LNCAP (cell line): ENCODE data around the gene UNG.

Source experiments
- TF ChIP-seq, protein P1 (sequence below): fragments of 450-650 bp; IDR thresholded peaks from 2 replicates; pipeline ENCODE4 v1.5.1; 2017; ENCODE audit warnings: mild to moderate bottlenecking

The UNG gene

DNA sequence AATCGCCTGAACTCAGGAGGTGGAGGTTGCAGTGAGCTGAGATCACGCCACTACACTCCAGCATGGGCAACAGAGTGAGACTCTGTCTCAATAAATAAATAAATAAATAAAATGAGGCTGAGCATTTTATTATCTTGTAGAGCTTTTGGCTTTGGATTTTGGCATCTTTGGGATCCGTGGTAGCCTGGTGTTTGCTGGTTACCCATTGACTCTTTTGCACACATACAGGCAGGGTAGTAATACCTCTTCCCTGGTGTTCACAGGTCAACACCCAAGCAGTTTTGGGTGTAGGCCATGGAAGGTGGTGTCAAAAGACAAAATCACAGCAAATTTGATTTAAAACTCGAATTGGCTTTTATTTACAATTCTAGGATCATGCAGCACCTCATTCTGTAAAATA, 46.8 kb downstream of the UNG start:
- TF ChIP-seq, protein P1, sequence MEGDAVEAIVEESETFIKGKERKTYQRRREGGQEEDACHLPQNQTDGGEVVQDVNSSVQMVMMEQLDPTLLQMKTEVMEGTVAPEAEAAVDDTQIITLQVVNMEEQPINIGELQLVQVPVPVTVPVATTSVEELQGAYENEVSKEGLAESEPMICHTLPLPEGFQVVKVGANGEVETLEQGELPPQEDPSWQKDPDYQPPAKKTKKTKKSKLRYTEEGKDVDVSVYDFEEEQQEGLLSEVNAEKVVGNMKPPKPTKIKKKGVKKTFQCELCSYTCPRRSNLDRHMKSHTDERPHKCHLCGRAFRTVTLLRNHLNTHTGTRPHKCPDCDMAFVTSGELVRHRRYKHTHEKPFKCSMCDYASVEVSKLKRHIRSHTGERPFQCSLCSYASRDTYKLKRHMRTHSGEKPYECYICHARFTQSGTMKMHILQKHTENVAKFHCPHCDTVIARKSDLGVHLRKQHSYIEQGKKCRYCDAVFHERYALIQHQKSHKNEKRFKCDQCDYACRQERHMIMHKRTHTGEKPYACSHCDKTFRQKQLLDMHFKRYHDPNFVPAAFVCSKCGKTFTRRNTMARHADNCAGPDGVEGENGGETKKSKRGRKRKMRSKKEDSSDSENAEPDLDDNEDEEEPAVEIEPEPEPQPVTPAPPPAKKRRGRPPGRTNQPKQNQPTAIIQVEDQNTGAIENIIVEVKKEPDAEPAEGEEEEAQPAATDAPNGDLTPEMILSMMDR = no peak

DNA sequence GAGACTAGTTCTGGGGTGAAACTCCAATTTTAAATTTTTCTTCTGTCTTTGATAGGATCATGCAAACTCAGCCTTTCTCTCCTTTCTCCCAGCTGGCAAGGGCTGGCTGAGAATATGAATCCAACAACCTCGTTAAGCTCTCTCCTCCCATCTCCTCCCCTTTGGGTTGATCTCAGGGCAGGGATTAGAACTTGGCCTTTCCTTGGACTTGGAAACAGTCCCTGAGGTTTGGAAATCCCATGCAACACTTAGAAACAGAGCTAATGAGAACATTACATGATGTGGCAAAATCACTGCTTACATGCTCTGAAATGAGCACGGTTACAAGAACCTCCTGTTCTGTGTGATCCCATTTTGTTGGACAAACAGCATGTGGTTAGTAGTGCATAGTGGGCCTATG, 50.6 kb downstream of the UNG start:
- TF ChIP-seq, protein P1 = no peak

DNA sequence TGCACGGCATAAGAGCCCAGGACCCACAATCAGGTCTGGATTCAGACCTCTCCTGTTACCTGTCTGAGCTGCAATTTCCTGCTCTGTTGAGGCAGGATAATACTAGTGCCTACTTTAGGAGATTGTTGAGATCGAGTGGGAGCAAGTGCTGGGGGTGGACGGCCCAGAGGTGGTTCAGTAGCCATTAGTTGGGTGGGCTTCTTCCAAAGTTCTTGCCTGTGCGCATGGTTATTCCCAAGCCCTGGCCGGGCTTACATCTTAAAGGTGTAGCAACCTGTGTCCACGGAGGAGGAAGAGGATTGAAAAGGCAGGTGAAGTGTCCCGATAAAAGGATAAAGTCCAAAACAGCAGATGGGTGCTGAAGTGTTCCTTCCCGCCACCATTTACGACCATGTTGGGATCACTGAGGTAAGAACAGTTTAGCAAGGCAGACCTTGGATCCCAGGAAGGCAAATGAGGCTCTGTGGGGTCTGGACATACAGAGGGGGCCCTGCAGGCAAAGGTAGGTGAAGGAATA, 52.8 kb downstream of the UNG start:
- TF ChIP-seq, protein P1 = no peak

DNA sequence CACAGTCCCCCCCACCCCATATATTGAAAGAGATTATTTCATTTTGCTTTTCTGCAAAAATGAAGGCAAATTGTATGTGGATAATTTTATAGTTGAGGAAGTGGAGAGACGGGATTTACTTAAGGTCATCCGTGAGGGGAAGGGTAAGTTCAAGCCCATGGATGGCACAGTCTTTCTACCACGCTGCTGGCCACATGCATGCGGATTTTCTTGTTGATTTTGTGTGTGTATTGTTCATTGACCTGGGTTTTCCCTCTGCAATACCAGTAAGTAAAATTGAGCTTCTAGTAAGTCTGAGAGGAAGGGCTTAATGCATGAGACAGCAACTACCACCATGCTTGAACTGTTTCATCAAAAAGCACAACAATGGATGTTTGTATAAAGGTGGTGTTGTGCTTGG, 54.1 kb downstream of the UNG start:
- TF ChIP-seq, protein P1 = no peak

DNA sequence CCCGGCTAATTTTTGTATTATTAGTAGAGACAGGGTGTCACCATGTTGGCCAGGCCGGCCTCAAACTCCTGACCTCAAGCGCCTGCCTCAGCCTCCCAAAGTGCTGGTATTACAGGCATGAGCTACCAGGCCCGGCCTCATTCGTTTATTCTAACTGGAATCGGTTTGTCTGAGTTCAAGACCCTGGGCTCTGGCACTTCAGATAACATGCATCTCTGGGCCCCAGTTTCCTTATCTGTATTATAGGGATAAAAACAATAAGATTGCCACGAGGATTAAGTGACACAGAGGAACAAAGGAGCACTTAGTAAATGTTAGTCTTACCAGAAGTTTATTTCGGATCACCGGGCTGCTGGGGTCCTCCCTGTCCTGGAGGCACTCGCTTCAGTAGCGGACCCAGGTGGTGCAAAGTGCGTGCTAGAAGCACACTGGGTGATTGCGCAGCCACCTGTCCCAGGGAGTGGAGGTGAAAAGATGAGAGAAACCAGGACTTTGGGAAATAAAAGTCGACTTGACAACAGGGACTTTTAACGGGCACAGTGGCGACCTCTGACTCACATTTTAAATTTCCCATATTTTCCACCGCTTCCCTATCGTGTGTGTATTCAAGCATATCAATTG, 56.5 kb downstream of the UNG start:
- TF ChIP-seq, protein P1 = no peak

DNA sequence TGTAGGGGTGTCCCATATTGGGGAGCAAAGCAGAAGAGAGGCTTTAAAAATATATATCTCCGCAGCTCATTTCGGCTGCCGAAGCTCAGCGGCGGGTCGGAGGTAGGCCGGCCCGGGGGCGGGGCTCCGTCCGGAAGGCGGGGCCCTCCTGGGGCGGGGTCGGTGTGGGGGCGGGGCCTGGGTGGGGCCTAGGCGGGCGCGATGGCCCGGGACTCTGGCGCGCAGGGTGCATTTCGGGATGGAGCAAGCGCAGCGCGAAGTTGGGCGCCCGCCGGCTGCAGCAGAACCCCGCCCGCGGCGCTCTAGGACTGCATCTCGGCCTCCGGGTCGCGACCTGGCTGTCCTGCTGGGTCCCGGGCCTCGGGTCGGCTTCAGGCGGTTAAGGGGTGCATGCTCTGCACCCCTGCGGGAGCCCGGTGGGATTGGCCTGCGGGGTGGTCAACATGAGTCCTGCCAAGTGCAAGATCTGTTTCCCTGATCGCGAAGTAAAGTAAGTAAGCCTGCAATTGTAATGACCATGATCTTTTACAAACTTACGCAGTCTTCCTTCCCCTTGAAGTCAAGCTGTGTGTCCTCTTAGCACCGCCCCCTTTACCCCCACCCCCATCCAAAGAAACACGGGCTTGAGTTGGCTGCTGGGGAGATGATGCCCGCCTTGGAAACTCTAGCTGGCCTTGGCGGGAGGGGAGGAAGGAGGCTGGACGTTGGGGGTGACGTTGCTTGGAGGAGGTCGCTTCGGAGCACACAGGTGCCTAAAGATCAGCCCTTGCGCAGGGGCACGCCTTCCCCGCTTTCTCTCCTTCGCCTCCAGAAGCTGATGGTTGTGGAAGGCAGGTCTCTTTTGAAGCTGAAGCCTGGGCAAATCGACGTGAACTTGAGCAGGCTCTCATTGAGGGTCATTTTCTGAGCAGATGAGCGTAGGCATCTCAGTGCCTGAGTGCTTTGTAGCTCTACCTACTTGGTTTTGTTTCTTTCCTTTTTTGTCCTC, 57.3 kb downstream of the UNG start:
- TF ChIP-seq, protein P1 = no peak

DNA sequence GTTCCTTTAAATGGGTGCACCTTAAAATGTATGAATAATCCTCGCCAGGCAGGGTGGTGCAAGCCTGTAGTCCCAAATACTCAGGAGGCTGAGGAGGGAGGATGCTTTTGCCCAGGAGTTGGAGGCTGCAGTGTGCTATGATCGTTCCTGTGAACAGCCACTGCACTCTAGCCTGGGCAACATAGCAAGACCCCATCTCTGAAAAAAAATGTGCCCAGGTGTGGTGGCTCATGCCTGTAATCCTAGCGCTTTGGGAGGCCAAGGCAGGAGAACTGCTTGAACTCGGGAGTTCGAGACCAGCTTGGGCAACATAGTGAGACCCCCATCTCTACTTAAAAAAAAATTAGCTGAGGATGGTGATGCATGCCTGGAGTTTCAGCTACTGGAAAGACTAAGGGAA, 58.6 kb downstream of the UNG start:
- TF ChIP-seq, protein P1 = no peak
